Right ventricle myocardium inferior (tissue), 1 donor: ENCODE measurements around the gene OR9I1. TPM values are rescaled to one million over a fixed set of nuclear protein-coding genes. Genes with fewer than 3 reads are reported as not detected.

Source experiments
- ATAC-seq: fragments of 200-7000 bp; cut with Tn5 transposase; one replicate; pipeline ENCODE4 v1.9.1; 2020; ENCODE audit warnings: mild to moderate bottlenecking, moderate library complexity
- DNase-seq: peaks from one replicate; pipeline ENCODE4 v3.0.0; 2021; ENCODE audit errors: missing footprints
- intact Hi-C: fragments of 100-400 bp; cut with DNase I; formaldehyde crosslinking; loops from one replicate; pipeline ENCODE4 v1.11.0; 2022
- long read RNA-seq: library from polyadenylated mRNA; unstranded; transcript quantifications from one replicate; pipeline ENCODE4 v2.0.0, GENCODE V29; 2021
- total RNA-seq: library from RNA; stranded (reverse); fragmentation: NEBNext Ultra II Directional; extraction: Animal tissue kit (Norgen Biotek cat#: 25700); gene quantifications from one replicate; pipeline ENCODE4 v1.2.1, GENCODE V29; 2021
- donor health status: DM: no; HTN: yes; CAD: no; lungs with severe emphysema.

The OR9I1 gene
- total RNA-seq = not detected
- long read RNA-seq = 0 reads

- ATAC-seq (no peak), DNase-seq (no peak)
- intact Hi-C loops = no loop called here
These were observed at the start of gene OR9I1 for GRCh38 chr11:58125469-58125868. OR9I1 (minus strand) TSS chr11:58125530; CDS start chr11:58119444, 6,086 bp downstream.

- ATAC-seq = no peak
- intact Hi-C loops = no loop called here
These were observed 40.3 kb upstream of the OR9I1 start for GRCh38 chr11:58165504-58166106.

GRCh38 chr11:58164990-58165389, 39.7 kb upstream of the OR9I1 start:
- ATAC-seq (no peak), DNase-seq (no peak)
- intact Hi-C loops = no loop called here

More at GRCh38 chr11:58165504-58166106, 40.3 kb upstream of the OR9I1 start:
- DNase-seq = no peak

- ATAC-seq = no peak
- DNase-seq = no peak
- intact Hi-C loops = no loop called here
These were observed 39.1 kb upstream of the OR9I1 start for GRCh38 chr11:58164389-58164788.

- ATAC-seq (no peak), DNase-seq (no peak)
- intact Hi-C loops = no loop called here
These were observed 27.5 kb upstream of the OR9I1 start for GRCh38 chr11:58152781-58153180.

GRCh38 chr11:58142761-58143160, 17.4 kb upstream of the OR9I1 start:
- no peak for ATAC-seq
- intact Hi-C loops = no loop called here
- DNase-seq = no peak

- ATAC-seq (no peak), DNase-seq (no peak)
- intact Hi-C loops = no loop called here
These were observed 9.8 kb upstream of the OR9I1 start for GRCh38 chr11:58135171-58135570.

- intact Hi-C loops = no loop called here
- ATAC-seq (no peak), DNase-seq (no peak)
These were observed 8.8 kb upstream of the OR9I1 start for GRCh38 chr11:58134151-58134550.

GRCh38 chr11:58133309-58134076, 8.2 kb upstream of the OR9I1 start:
- ATAC-seq (no peak), DNase-seq (no peak)
- intact Hi-C loops = no loop called here

GRCh38 chr11:58127350-58127749, 2.0 kb upstream of the OR9I1 start:
- no peak for ATAC-seq

GRCh38 chr11:58121096-58121495, 4.2 kb downstream of the OR9I1 start:
- DNase-seq (no peak), ATAC-seq (no peak)
- intact Hi-C loops = no loop called here

More at GRCh38 chr11:58127350-58127749, 2.0 kb upstream of the OR9I1 start:
- DNase-seq = no peak
- intact Hi-C loops = no loop called here

- ATAC-seq (no peak), DNase-seq (no peak)
These were observed 27.9 kb downstream of the OR9I1 start for GRCh38 chr11:58097437-58097836.

GRCh38 chr11:58086528-58086927, 38.8 kb downstream of the OR9I1 start:
- DNase-seq = no peak
- no peak for ATAC-seq
- intact Hi-C loops = no loop called here

More at GRCh38 chr11:58097437-58097836, 27.9 kb downstream of the OR9I1 start:
- intact Hi-C loops = no loop called here

- no peak for ATAC-seq
- intact Hi-C loops = no loop called here
- no peak for DNase-seq
These were observed 49.5 kb downstream of the OR9I1 start for GRCh38 chr11:58075781-58076180.

GRCh38 chr11:58070585-58070984, 54.7 kb downstream of the OR9I1 start:
- DNase-seq (no peak), ATAC-seq (no peak)
- intact Hi-C loops = no loop called here

- no peak for ATAC-seq
- DNase-seq = no peak
- intact Hi-C loops = no loop called here
These were observed 56.7 kb downstream of the OR9I1 start for GRCh38 chr11:58068655-58069054.

GRCh38 chr11:58067685-58068084, 57.6 kb downstream of the OR9I1 start:
- DNase-seq (no peak), ATAC-seq (no peak)
- intact Hi-C loops = no loop called here
